Measurements from ENCODE around the gene USP35.

GRCh38 chr11:78230161-78230877 lies 41.6 kb downstream of the USP35 start:
- TF ChIP-seq, protein P1, sequence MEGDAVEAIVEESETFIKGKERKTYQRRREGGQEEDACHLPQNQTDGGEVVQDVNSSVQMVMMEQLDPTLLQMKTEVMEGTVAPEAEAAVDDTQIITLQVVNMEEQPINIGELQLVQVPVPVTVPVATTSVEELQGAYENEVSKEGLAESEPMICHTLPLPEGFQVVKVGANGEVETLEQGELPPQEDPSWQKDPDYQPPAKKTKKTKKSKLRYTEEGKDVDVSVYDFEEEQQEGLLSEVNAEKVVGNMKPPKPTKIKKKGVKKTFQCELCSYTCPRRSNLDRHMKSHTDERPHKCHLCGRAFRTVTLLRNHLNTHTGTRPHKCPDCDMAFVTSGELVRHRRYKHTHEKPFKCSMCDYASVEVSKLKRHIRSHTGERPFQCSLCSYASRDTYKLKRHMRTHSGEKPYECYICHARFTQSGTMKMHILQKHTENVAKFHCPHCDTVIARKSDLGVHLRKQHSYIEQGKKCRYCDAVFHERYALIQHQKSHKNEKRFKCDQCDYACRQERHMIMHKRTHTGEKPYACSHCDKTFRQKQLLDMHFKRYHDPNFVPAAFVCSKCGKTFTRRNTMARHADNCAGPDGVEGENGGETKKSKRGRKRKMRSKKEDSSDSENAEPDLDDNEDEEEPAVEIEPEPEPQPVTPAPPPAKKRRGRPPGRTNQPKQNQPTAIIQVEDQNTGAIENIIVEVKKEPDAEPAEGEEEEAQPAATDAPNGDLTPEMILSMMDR (IDR thresholded peaks at IDR 0.05), result no peak
- no peak for TF ChIP-seq TCF7L2 (IDR thresholded peaks at IDR 0.05; ENCODE audit: low read depth, low read length)
- no peak for TF ChIP-seq SIN3A (IDR thresholded peaks at IDR 0.05; ENCODE audit: borderline replicate concordance, insufficient read depth, low read depth, low read length)

Data from Panc1 (cell line).